22Rv1 (cell line): ENCODE data around the gene PFDN6.

Experiments
- ZFX ChIP-seq: fragments of 450-650 bp; IDR thresholded peaks from 2 replicates; pipeline ENCODE4 v1.6.1; 2017; ENCODE audit warnings: antibody characterized with exemption, borderline replicate concordance
- TF ChIP-seq, protein P1 (sequence below): fragments of 450-650 bp; IDR thresholded peaks from 2 replicates; pipeline ENCODE4 v1.5.1; 2017; ENCODE audit warnings: mild to moderate bottlenecking

- TF ChIP-seq, protein P1, sequence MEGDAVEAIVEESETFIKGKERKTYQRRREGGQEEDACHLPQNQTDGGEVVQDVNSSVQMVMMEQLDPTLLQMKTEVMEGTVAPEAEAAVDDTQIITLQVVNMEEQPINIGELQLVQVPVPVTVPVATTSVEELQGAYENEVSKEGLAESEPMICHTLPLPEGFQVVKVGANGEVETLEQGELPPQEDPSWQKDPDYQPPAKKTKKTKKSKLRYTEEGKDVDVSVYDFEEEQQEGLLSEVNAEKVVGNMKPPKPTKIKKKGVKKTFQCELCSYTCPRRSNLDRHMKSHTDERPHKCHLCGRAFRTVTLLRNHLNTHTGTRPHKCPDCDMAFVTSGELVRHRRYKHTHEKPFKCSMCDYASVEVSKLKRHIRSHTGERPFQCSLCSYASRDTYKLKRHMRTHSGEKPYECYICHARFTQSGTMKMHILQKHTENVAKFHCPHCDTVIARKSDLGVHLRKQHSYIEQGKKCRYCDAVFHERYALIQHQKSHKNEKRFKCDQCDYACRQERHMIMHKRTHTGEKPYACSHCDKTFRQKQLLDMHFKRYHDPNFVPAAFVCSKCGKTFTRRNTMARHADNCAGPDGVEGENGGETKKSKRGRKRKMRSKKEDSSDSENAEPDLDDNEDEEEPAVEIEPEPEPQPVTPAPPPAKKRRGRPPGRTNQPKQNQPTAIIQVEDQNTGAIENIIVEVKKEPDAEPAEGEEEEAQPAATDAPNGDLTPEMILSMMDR: no peak
- TF ChIP-seq ZFX: no peak
Measured at GRCh38 chr6:33250731-33251130, 38.7 kb upstream of the PFDN6 start.
